ENCODE results near the gene IL9R.
"Not testable (repeated sequence)": the region's sequence is repeated elsewhere in the genome, so short reads cannot be mapped to it uniquely, and the experiment has no call there.

IL9R gene

GRCh38 chrX:155995321-155995875 lies 2.1 kb upstream of the IL9R start:
- no peak overlapping the region for H3K4me3 ChIP-seq (ENCODE audit: control insufficient read depth, low read depth, low read length)
- no peak for DNase-seq (ENCODE audit: low read depth)
- TF ChIP-seq, protein P1, sequence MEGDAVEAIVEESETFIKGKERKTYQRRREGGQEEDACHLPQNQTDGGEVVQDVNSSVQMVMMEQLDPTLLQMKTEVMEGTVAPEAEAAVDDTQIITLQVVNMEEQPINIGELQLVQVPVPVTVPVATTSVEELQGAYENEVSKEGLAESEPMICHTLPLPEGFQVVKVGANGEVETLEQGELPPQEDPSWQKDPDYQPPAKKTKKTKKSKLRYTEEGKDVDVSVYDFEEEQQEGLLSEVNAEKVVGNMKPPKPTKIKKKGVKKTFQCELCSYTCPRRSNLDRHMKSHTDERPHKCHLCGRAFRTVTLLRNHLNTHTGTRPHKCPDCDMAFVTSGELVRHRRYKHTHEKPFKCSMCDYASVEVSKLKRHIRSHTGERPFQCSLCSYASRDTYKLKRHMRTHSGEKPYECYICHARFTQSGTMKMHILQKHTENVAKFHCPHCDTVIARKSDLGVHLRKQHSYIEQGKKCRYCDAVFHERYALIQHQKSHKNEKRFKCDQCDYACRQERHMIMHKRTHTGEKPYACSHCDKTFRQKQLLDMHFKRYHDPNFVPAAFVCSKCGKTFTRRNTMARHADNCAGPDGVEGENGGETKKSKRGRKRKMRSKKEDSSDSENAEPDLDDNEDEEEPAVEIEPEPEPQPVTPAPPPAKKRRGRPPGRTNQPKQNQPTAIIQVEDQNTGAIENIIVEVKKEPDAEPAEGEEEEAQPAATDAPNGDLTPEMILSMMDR (IDR thresholded peaks at IDR 0.05; ENCODE audit: control insufficient read depth, insufficient read depth, low read depth, low read length, missing control alignments), result no peak

DNA sequence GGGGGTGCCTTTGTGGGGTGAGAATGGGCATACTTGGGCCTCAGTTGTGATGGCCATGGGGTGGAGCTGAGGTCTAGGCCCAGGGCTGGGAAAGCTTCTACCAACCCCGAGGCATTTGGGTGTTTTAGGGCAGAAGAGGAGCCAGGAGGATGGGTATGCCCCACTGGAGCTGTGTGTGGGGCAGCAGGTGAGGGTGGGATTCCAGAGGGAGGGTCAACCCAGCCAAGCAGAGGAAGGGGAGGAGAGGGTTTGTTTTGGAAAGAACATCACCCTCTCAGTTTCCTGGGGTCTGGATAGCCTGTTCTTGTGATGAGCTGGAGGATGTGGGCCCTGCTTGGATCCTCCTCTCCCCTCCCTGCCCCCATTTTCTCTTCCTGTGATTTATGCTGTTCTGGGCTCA lies 620 bp downstream of the IL9R start:
- DNase-seq (ENCODE audit: low read depth), result no peak
- TF ChIP-seq, protein P1 (IDR thresholded peaks at IDR 0.05; ENCODE audit: control insufficient read depth, insufficient read depth, low read depth, low read length, missing control alignments), result no peak
- no peak overlapping the region for H3K4me3 ChIP-seq (ENCODE audit: control insufficient read depth, low read depth, low read length)

- DNase-seq (ENCODE audit: low read depth), result no peak
- H3K4me3 ChIP-seq (ENCODE audit: control insufficient read depth, low read depth, low read length), result no peak overlapping the region
- TF ChIP-seq, protein P1 (IDR thresholded peaks at IDR 0.05; ENCODE audit: control insufficient read depth, insufficient read depth, low read depth, low read length, missing control alignments), result no peak
Measured at GRCh38 chrX:155998761-155999510, 1.4 kb downstream of the IL9R start.

DNA sequence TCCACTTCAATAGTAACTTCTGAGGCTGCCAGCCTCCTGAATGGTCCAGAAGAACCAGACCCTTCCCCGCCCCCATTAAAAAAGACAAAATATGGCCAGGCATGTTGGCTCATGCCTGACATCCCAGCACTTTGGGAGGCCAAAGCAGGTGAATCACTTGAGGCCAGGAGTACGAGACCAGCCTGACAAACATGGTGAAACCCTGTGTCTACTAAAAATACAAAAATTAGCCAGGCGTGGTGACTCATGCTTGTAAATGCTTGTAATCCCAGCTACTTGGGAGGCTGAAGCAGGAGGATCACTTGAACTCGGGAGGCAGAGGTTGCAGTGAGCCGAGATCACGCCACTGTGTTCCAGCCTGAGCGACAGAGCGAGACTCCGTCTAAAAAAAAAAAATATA lies 2.3 kb downstream of the IL9R start:
- not testable (repeated sequence) for DNase-seq (ENCODE audit: low read depth); H3K4me3 ChIP-seq (ENCODE audit: control insufficient read depth, low read depth, low read length)

- H3K4me3 ChIP-seq (ENCODE audit: control insufficient read depth, low read depth, low read length), result no peak overlapping the region
- no peak for DNase-seq (ENCODE audit: low read depth)
- TF ChIP-seq, protein P1 (IDR thresholded peaks at IDR 0.05; ENCODE audit: control insufficient read depth, insufficient read depth, low read depth, low read length, missing control alignments), result no peak
Measured at GRCh38 chrX:156000361-156000926, 2.9 kb downstream of the IL9R start.

- DNase-seq (ENCODE audit: low read depth), result no peak
- no peak overlapping the region for H3K4me3 ChIP-seq (ENCODE audit: control insufficient read depth, low read depth, low read length)
- TF ChIP-seq, protein P1 (IDR thresholded peaks at IDR 0.05; ENCODE audit: control insufficient read depth, insufficient read depth, low read depth, low read length, missing control alignments), result no peak
Measured at GRCh38 chrX:156001001-156001666, 3.6 kb downstream of the IL9R start.

GRCh38 chrX:156001667-156002021 lies 4.1 kb downstream of the IL9R start:
- no peak overlapping the region for H3K4me3 ChIP-seq (ENCODE audit: control insufficient read depth, low read depth, low read length)
- DNase-seq (ENCODE audit: low read depth), result no peak
- TF ChIP-seq, protein P1 (IDR thresholded peaks at IDR 0.05; ENCODE audit: control insufficient read depth, insufficient read depth, low read depth, low read length, missing control alignments), result no peak

Data from AG09309 (cell line).